Measurements from ENCODE around the gene TOMM40L. TPM values are rescaled to one million over a fixed set of nuclear protein-coding genes. Genes with fewer than 3 reads are reported as not detected.

The TOMM40L gene
- total RNA-seq, 1 donor, result 6.5 TPM

GRCh38 chr1:161189036-161189435 lies 36.8 kb upstream of the TOMM40L start:
- H3K36me3 ChIP-seq (ENCODE audit: insufficient read depth, low read length), result peaks cover 17% of the 10 kb centered on the region
- peaks cover 15% of the 10 kb centered on the region for H3K4me1 ChIP-seq (ENCODE audit: insufficient read depth, low read length)
- TF ChIP-seq CTCF (IDR thresholded peaks at IDR 0.05; ENCODE audit: extremely low read depth, low read depth, low read length), result no peak
- H2AFZ ChIP-seq (ENCODE audit: low read length), result no peak overlapping the region
- H4K20me1 ChIP-seq (ENCODE audit: insufficient read depth, low read length), result no peaks in the 10 kb centered on the region
- no peaks in the 10 kb centered on the region for H3K9me3 ChIP-seq (ENCODE audit: low read depth, low read length)
- H3K27me3 ChIP-seq (ENCODE audit: insufficient read depth, low read length), result no peaks in the 10 kb centered on the region
- peak overlapping the region; percentile 74 for H3K27ac ChIP-seq (ENCODE audit: low read depth, low read length)
- no peaks in the 10 kb centered on the region for H3K79me2 ChIP-seq (ENCODE audit: insufficient read depth, low read length)
- no peak overlapping the region for H3K4me3 ChIP-seq (ENCODE audit: insufficient read depth, low read length)
- no peak for DNase-seq (ENCODE audit: insufficient read length, low spot score, missing footprints)
- no peak overlapping the region for H3K4me2 ChIP-seq (ENCODE audit: insufficient read depth, low read length)

GRCh38 chr1:161190962-161191521 lies 34.8 kb upstream of the TOMM40L start:
- H3K4me1 ChIP-seq (ENCODE audit: insufficient read depth, low read length), result peaks cover 3% of the 10 kb centered on the region
- DNase-seq (ENCODE audit: insufficient read length, low spot score, missing footprints), result no peak
- no peak overlapping the region for H3K4me2 ChIP-seq (ENCODE audit: insufficient read depth, low read length)
- TF ChIP-seq CTCF (IDR thresholded peaks at IDR 0.05; ENCODE audit: extremely low read depth, low read depth, low read length), result no peak
- H3K9me3 ChIP-seq (ENCODE audit: low read depth, low read length), result no peaks in the 10 kb centered on the region
- H2AFZ ChIP-seq (ENCODE audit: low read length), result no peak overlapping the region
- no peak overlapping the region for H3K4me3 ChIP-seq (ENCODE audit: insufficient read depth, low read length)
- no peaks in the 10 kb centered on the region for H4K20me1 ChIP-seq (ENCODE audit: insufficient read depth, low read length)
- no peaks in the 10 kb centered on the region for H3K27me3 ChIP-seq (ENCODE audit: insufficient read depth, low read length)
- peaks cover 17% of the 10 kb centered on the region for H3K36me3 ChIP-seq (ENCODE audit: insufficient read depth, low read length)
- no peaks in the 10 kb centered on the region for H3K79me2 ChIP-seq (ENCODE audit: insufficient read depth, low read length)
- H3K27ac ChIP-seq (ENCODE audit: low read depth, low read length), result no peak overlapping the region

- peaks cover 7% of the 10 kb centered on the region for H3K79me2 ChIP-seq (ENCODE audit: insufficient read depth, low read length)
- no peak overlapping the region for H2AFZ ChIP-seq (ENCODE audit: low read length)
- H3K4me3 ChIP-seq (ENCODE audit: insufficient read depth, low read length), result no peak overlapping the region
- peaks cover 17% of the 10 kb centered on the region for H3K36me3 ChIP-seq (ENCODE audit: insufficient read depth, low read length)
- H3K4me2 ChIP-seq (ENCODE audit: insufficient read depth, low read length), result no peak overlapping the region
- H3K27ac ChIP-seq (ENCODE audit: low read depth, low read length), result peak overlapping the region; percentile 13
- no peaks in the 10 kb centered on the region for H3K27me3 ChIP-seq (ENCODE audit: insufficient read depth, low read length)
- no peaks in the 10 kb centered on the region for H4K20me1 ChIP-seq (ENCODE audit: insufficient read depth, low read length)
- no peaks in the 10 kb centered on the region for H3K9me3 ChIP-seq (ENCODE audit: low read depth, low read length)
- TF ChIP-seq CTCF (IDR thresholded peaks at IDR 0.05; ENCODE audit: extremely low read depth, low read depth, low read length), result no peak
- DNase-seq (ENCODE audit: insufficient read length, low spot score, missing footprints), result no peak
- H3K4me1 ChIP-seq (ENCODE audit: insufficient read depth, low read length), result peaks cover 9% of the 10 kb centered on the region
Measured at GRCh38 chr1:161191971-161192370, 33.9 kb upstream of the TOMM40L start.

- Histone ChIP-seq H3K79me2 (ENCODE audit: insufficient read depth, low read length) (peaks cover 10% of the 10 kb centered on the region), H3K27ac (ENCODE audit: low read depth, low read length) (peak overlapping the region; percentile 1), H2AFZ (ENCODE audit: low read length) (peak overlapping the region; percentile 17), H3K4me2 (ENCODE audit: insufficient read depth, low read length) (no peak overlapping the region), H4K20me1 (ENCODE audit: insufficient read depth, low read length) (no peaks in the 10 kb centered on the region), H3K36me3 (ENCODE audit: insufficient read depth, low read length) (peaks cover 17% of the 10 kb centered on the region), H3K27me3 (ENCODE audit: insufficient read depth, low read length) (no peaks in the 10 kb centered on the region), H3K4me3 (ENCODE audit: insufficient read depth, low read length) (no peak overlapping the region), H3K9me3 (ENCODE audit: low read depth, low read length) (no peaks in the 10 kb centered on the region), H3K4me1 (ENCODE audit: insufficient read depth, low read length) (peaks cover 17% of the 10 kb centered on the region)
- TF ChIP-seq CTCF (IDR thresholded peaks at IDR 0.05; ENCODE audit: extremely low read depth, low read depth, low read length), result peak; percentile 93
- peak; percentile 95 for DNase-seq (ENCODE audit: insufficient read length, low spot score, missing footprints)
Measured at GRCh38 chr1:161192476-161193465, 33.1 kb upstream of the TOMM40L start.
